Measurements from ENCODE around the gene MLPH.

The MLPH gene

GRCh38 chr2:237517990-237518389, 30.9 kb downstream of the MLPH start:
- no peak overlapping the region for H3K4me3 ChIP-seq (ENCODE audit: low read length)
- no peak for TF ChIP-seq CTCF (conservative IDR thresholded peaks at IDR 0.05; ENCODE audit: low read length)
- no peak for DNase-seq (ENCODE audit: low read depth)

DNA sequence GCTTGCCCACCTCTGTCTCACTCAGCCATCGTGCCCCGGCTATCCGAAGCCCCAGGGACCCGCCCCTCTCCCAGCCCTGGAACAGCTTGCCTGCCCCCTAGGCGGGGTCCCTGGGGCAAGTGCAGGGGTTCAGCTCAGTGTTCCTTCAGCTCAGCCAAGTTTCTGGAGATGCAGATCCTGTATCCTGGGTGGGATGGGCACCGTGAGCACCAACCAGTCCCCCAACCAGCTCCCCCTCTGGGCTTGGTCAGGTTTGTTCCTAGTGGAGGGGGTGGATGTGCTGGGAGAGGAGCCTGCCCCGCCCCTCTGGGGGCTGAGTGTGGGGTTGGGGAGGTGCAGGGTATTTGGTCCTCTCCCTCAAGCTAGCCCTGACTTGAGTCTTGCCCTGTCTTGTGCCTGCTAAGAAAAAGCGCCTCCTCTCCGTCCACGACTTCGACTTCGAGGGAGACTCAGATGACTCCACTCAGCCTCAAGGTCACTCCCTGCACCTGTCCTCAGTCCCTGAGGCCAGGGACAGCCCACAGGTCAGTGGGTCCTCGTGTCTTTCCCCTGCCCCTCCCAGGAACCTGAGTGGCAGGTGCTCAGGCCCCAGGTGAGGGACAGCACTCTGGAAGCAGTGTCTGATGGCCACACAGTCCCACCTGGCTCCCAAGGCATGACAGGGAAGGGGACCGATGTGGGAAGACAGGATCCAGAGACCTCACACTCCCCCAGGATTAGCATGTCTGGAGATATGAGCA, 32.6 kb downstream of the MLPH start:
- H3K4me3 ChIP-seq (ENCODE audit: low read length): no peak overlapping the region
- no peak for DNase-seq (ENCODE audit: low read depth)
- TF ChIP-seq CTCF (conservative IDR thresholded peaks at IDR 0.05; ENCODE audit: low read length): no peak

DNA sequence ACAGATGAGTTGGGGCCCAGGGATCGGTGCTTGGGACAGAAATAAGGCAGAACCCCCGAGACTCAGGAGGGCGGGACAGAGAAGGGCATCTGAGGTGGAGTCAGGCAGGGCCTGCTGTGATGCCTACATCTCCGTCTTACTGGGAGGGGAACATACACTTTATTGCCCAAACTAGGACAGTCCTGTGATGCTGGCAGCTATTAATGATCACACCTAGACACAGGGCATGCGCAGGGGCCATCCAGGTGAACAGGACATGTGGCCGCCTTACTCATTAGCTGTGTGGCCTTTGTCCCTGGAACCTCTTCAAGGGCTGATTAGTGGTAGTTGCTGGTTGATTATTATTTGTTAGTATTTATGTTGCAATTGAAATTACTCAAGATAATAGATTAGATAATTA, 33.2 kb downstream of the MLPH start:
- DNase-seq (ENCODE audit: low read depth): no peak
- TF ChIP-seq CTCF (conservative IDR thresholded peaks at IDR 0.05; ENCODE audit: low read length): no peak

GRCh38 chr2:237524631-237525030, 37.6 kb downstream of the MLPH start:
- H3K4me3 ChIP-seq (ENCODE audit: low read length): no peak overlapping the region
- no peak for DNase-seq (ENCODE audit: low read depth)
- TF ChIP-seq CTCF (conservative IDR thresholded peaks at IDR 0.05; ENCODE audit: low read length): no peak

More for the DNA sequence above, 33.2 kb downstream of the MLPH start:
- no peak overlapping the region for H3K4me3 ChIP-seq (ENCODE audit: low read length)

DNA sequence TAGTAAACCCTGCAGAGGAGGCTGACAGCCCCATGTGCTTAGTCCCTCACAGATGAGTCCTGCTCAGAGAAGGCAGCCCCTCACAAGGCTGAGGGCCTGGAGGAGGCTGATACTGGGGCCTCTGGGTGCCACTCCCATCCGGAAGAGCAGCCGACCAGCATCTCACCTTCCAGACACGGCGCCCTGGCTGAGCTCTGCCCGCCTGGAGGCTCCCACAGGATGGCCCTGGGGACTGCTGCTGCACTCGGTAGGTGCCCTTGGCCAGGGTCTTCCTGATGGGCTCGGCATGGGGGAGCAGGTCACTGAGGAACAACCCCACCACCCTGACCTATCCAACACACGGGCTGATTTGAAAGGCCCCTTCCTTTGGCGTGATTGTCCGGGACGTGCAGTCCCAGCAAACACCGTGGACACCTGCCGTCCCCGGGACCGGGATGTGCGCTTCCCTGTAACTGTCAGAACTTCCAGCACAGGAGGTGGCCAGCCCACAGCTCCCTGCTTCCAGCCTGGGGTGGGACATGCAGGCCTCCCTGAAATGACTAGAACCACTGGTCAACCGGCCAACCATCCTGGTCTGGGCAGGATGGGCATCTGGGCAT, 38.6 kb downstream of the MLPH start:
- no peak for TF ChIP-seq CTCF (conservative IDR thresholded peaks at IDR 0.05; ENCODE audit: low read length)
- no peak for DNase-seq (ENCODE audit: low read depth)

DNA sequence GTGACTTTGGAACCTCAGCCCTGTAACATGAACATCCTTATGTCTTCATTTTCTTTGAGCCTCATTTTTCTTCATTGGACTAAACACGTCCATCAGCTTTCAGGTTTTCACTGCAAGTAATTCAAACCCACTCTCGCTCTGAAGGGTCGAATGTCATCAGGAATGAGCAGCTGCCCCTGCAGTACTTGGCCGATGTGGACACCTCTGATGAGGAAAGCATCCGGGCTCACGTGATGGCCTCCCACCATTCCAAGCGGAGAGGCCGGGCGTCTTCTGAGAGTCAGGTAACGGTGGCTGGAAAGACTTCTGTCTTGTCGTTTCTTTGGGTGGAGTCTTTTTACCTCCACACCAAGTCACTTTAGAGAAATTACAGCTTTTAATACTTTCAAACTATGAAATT, 40.2 kb downstream of the MLPH start:
- DNase-seq (ENCODE audit: low read depth): no peak
- H3K4me3 ChIP-seq (ENCODE audit: low read length): no peak overlapping the region
- no peak for TF ChIP-seq CTCF (conservative IDR thresholded peaks at IDR 0.05; ENCODE audit: low read length)

More for the DNA sequence above, 38.6 kb downstream of the MLPH start:
- no peak overlapping the region for H3K4me3 ChIP-seq (ENCODE audit: low read length)

GRCh38 chr2:237527766-237528165, 40.7 kb downstream of the MLPH start:
- TF ChIP-seq CTCF (conservative IDR thresholded peaks at IDR 0.05; ENCODE audit: low read length): no peak
- H3K4me3 ChIP-seq (ENCODE audit: low read length): no peak overlapping the region
- no peak for DNase-seq (ENCODE audit: low read depth)
